ENCODE measurements around the gene FAIM.

DNA sequence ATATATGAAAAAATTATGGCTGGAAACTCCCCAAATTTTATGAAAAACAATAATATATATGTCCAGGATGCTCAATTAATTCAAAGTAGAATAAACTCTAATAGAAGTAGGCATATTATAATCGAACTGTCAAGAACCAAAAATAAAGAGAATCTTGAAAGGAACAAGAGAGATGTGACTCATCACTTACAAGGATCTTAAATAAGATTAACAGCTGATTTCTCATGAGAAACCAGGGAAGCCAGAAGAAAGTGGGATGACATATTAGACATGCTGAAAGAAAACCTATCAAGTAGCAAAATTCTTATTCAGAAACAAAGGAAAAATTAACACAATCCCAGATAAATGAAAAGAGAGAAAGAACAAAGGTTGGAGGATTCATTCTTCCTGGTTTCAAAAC, 66.8 kb downstream of the FAIM start:
- TF ChIP-seq CTCF (IDR thresholded peaks at IDR 0.05) (no peak), POLR2A (IDR thresholded peaks at IDR 0.05) (no peak)
